BJ (cell line): Measurements from ENCODE around the gene FANCC. TPM values are rescaled to one million over a fixed set of nuclear protein-coding genes. Genes with fewer than 3 reads are reported as not detected.

ENCODE experiments used
- CTCF ChIA-PET: fragments of 350-600 bp; formaldehyde crosslinking; extraction: SDS; loops from one replicate; lab custom pipeline; 2021; ENCODE audit warnings: antibody characterized with exemption, inconsistent platforms; lab: Yijun Ruan, JAX
- POLR2A ChIA-PET: fragments of 300-600 bp; sonication (Branson Sonifier 250); formaldehyde crosslinking; extraction: SDS; loops from one replicate; lab custom pipeline; 2021; ENCODE audit warnings: antibody characterized with exemption; lab: Charles Lee
- DNase-seq: peaks from one replicate; pipeline ENCODE4 v3.0.0-alpha.2; 2011; ENCODE audit warnings: low read depth
- H3K27me3 ChIP-seq: 2 replicates; pipeline ENCODE4 v1.6.0; 2011; ENCODE audit warnings: low read length; ENCODE audit not compliant: control insufficient read depth, insufficient read depth
- H3K36me3 ChIP-seq: 2 replicates; pipeline ENCODE4 v1.5.1; 2011; ENCODE audit warnings: low read length; ENCODE audit not compliant: control insufficient read depth, insufficient read depth
- H3K4me3 ChIP-seq: 2 replicates; pipeline ENCODE4 v1.5.1; 2011; ENCODE audit warnings: low read depth, mild to moderate bottlenecking, control low read depth, low read length
- CTCF ChIP-seq: IDR thresholded peaks from 2 replicates; pipeline ENCODE4 v1.5.1; 2011; ENCODE audit warnings: low read depth, mild to moderate bottlenecking, control low read depth, inconsistent platforms, low read length, moderate library complexity; ENCODE audit not compliant: insufficient read depth
- polyA plus RNA-seq: library from polyadenylated mRNA; depleted of rRNA; stranded (reverse); fragments of >200 nt; gene quantifications from 2 replicates; pipeline ENCODE4 v1.2.3, GENCODE V29; 2011

The FANCC gene
- polyA plus RNA-seq, 1 experiment = 6.1 TPM

GRCh38 chr9:95215336-95215898 is 102.1 kb downstream of the FANCC start:
- CTCF ChIA-PET = no interaction called here
- TF ChIP-seq CTCF = no peak

GRCh38 chr9:95213117-95213516 is 104.4 kb downstream of the FANCC start:
- no peak overlapping the region for H3K4me3 ChIP-seq
- ChIA-PET CTCF (no interaction called here), POLR2A (no interaction called here)
- H3K36me3 ChIP-seq = no peaks in the 10 kb centered on the region
- no peak for DNase-seq
- TF ChIP-seq CTCF = no peak
- H3K27me3 ChIP-seq = no peaks in the 10 kb centered on the region

More at GRCh38 chr9:95215336-95215898, 102.1 kb downstream of the FANCC start:
- POLR2A ChIA-PET = no interaction called here
- no peaks in the 10 kb centered on the region for H3K27me3 ChIP-seq
- no peaks in the 10 kb centered on the region for H3K36me3 ChIP-seq
- H3K4me3 ChIP-seq = no peak overlapping the region
- no peak for DNase-seq

GRCh38 chr9:95211028-95211427 is 106.5 kb downstream of the FANCC start:
- TF ChIP-seq CTCF = no peak
- CTCF ChIA-PET = interaction anchor here (1.1 kb wide), 1 partner anchor 14 kb away, joined by 3 read pairs; no protein-coding TSS in a partner anchor
- POLR2A ChIA-PET = interaction anchor here (0.7 kb wide), 1 partner anchor 54 kb away, joined by 15 read pairs; no protein-coding TSS in a partner anchor
- DNase-seq = no peak
- no peaks in the 10 kb centered on the region for H3K27me3 ChIP-seq
- no peaks in the 10 kb centered on the region for H3K36me3 ChIP-seq
- H3K4me3 ChIP-seq = no peak overlapping the region

GRCh38 chr9:95207403-95207802 is 110.1 kb downstream of the FANCC start:
- no peak for TF ChIP-seq CTCF
- POLR2A ChIA-PET = no interaction called here
- no peak overlapping the region for H3K4me3 ChIP-seq
- CTCF ChIA-PET = interaction anchor here (1.1 kb wide), 1 partner anchor 9 kb away, joined by 3 read pairs; no protein-coding TSS in a partner anchor
- DNase-seq = no peak
- no peaks in the 10 kb centered on the region for H3K27me3 ChIP-seq
- no peaks in the 10 kb centered on the region for H3K36me3 ChIP-seq

- peak; percentile 20 for DNase-seq
- ChIA-PET POLR2A (no interaction called here), CTCF (interaction anchor here (0.7 kb wide), 3 partner anchors 38 to 575 kb away, joined by 3 to 5 read pairs (median 3); no protein-coding TSS in a partner anchor)
- Histone ChIP-seq H3K4me3 (peak overlapping the region; percentile 7), H3K27me3 (no peaks in the 10 kb centered on the region), H3K36me3 (no peaks in the 10 kb centered on the region)
- TF ChIP-seq CTCF = no peak
Measured at GRCh38 chr9:95206143-95206542, 111.4 kb downstream of the FANCC start.
